NCI-H187 treated with DMSO at 0.1 percent for 48 hours (cell line): ENCODE results near the gene ARRDC1.

Experiments
- DNase-seq: peaks from one replicate; lab custom pipeline; 2025; lab: John Stamatoyannopoulos, UW

Gene ARRDC1

DNA sequence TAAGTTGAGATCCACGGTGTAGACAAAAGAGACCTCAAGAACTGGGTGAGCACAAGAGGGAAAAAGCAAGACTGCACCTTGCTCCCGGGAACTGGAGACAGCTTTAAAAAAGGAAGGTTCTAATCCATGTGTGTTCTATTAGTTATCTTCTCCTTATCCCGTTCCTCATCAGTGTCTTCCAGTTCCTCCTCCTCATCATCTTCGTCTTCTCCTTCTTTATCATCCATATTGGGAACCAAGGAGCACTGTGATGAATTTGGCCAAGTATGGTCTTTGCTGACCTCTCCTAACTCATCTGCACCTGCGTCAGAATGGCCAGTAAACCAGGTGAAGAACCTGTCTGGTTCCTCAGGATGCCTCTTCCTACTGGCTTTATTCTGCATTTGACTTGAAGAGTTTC is 35.4 kb downstream of the ARRDC1 start:
- no peak for DNase-seq

DNA sequence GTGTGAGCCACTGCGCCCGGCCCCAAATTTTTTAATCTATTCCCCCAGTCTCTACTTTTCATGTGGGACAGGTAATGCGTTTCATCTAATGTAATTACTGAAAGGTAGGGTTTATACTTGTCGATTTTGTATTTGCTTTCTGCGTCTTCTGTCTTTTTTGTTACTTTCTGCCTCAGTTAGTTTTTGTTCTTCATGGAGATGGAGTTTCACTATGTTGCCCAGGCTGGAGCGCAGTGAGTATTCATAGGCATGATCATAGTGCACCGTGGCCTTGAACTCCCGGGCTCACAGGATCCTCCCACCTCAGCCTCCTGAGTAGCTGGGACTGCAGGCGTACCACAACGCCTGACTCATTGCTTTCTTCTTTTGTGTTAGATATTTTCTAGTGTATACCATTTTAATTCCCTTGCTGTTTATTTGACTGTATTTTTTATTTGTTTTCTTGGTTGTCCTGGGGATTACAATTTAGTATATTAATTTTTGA is 36.7 kb downstream of the ARRDC1 start:
- DNase-seq, result no peak

DNA sequence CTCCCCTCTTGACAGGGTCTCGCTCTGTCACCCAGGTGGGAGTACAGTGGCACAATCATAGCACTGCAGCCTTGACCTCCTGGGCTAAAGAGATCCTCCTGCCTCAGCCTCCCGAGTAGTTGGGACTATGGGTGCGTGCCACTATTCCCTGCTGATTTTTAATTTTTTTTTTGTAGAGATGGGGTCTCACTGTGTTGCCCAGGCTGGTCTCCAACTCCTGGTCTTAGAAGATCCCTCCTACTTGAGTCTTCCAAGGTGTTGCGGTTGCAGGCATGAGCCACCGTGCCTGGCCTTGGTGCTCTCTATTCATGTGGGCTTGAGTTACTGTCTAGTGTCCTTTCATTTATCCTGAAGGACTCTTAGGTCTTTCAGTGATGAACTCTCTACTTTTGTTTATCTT is 37.4 kb downstream of the ARRDC1 start:
- no peak for DNase-seq

DNA sequence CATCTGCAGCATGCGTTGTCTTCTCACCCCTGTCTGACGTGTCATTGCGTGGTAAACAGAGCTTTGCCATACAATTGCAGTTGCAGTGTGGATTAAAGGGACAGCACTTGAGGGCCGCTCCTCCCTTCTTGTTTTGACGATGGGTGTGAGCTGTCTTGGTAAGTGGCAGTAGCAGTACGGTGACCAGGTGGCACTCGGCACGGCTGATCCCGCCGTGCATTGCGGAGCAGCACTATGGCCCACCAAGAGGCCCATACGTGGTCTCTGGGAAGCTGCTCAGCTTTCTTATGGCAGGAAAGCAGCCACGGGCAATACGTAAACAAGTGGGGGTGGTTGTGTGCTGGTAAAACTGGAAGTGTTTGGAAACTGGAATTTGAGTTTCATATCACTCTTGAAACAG is 38.4 kb downstream of the ARRDC1 start:
- DNase-seq, result no peak

DNA sequence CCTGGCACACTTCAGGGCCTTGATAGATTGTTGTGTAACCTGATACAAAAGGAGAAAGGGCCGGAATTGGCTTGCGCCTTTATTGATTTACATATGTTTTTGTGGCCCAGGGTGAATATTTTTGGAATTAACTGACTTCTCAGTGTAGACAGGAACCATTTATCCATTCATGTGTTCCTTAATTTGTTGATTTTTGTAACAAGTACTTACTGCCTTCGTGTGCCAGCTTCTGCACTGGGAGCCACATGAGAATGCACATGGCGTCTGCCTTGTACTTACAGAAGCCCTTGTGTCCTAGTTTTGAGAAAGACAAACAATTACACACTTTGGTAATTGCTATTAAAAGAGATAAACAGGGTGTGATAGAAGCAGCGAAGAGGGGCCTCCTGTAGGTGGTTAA is 39.7 kb downstream of the ARRDC1 start:
- DNase-seq, result no peak

DNA sequence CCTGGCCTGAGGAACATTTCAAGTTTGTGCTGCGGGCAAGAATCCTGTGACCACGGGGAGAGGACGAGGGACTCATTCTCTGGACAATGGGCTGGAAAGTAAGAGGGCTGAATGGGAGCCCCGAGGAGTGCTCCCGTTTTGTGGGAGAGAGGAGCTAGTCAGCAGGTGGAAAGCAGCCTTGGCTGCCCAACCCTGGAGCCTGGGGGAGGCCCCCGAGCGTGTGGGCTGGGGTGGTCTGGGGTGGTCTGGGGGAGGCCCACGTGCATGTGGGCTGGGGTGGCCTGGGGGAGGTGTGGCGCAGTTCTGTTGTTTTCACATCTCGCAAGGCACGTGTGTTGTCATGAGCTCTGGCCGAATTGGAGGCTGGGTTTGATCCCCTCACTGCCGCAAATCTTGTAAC is 40.9 kb downstream of the ARRDC1 start:
- no peak for DNase-seq

DNA sequence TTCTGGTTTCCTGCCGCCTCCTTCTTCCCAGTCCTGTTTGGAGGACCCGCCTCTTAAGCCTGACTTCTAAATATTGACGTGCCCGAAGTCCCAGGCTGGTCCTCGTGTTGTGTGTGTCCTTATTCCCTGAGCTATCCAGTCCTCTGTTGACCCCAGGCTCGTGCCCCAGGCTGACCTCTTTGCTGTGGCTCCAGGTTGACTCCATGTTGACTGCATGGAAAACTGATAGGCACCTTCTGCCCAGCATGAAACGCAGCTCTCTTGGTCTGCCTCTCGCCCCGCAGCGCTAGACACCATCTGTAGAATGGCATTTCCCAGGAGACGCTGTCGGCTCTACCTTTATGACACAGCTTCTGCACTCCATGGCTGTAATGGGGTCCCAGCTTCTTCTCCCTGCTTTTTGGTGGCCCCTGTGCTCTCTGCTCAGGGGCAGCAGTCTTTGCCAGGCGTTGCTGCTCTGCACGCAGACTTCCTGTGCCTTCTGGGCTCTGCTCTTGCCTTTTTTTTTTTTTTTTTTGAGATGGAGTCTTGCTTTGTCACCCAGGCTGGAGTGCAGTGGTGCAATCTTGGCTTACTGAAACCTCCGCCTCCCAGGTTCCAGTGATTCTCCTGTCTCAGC is 41.7 kb downstream of the ARRDC1 start:
- no peak for DNase-seq

DNA sequence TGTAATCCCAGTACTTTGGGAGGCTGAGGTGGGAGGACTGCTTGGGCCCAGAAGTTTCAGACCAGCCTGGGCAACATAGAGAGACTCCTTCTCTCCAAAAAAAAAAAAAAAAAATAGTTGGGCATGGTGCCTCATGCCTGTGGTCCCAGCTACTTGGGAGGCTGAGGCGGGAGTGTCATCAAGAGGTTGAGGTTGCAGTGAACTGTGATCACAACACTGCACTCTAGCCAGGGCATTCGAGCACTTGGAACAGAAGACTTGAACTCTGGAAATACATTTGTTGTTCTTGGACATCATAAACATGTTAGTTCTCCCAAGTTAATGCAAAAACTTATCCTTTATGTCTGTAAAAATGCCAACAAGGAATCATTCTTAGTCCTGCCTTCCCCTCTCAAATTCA is 42.9 kb downstream of the ARRDC1 start:
- no peak for DNase-seq

DNA sequence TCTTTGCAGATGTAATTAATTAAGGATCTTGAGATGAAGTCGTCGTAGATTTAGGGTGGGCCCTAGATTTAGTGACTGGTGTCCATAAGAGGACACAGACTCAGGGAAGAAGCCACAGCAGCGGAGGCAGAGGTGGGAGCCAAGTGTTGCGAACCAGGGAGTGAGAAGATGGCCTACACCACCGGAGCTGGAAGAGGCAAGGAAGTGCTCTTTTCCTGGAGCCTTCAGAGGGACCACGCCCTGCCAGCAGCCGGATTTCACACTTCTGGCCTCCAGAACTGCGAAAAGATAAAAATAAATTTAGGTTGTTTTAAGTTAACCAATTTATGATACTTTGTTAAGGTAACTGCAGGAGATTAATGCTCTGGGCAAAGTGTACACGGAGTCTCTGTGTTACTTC is 44.1 kb downstream of the ARRDC1 start:
- DNase-seq, result no peak

DNA sequence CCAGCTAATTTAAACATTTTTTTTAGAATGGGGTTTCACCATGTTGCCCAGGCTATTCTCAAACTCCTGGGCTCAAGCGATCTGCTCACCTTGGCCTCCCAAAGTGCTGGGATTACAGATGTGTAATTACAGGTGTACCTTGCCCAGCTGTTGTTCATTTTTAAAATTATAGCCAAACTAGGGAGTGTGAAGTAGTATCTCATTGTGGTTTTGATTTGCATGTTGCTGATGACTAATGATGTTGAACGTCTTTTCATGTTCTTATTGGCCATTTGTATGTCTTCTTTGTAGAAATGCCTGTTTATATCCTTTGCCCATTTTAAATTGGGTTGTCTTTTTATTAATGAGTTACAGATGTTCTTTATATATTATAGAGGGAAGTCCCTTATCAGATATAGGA is 44.8 kb downstream of the ARRDC1 start:
- no peak for DNase-seq

DNA sequence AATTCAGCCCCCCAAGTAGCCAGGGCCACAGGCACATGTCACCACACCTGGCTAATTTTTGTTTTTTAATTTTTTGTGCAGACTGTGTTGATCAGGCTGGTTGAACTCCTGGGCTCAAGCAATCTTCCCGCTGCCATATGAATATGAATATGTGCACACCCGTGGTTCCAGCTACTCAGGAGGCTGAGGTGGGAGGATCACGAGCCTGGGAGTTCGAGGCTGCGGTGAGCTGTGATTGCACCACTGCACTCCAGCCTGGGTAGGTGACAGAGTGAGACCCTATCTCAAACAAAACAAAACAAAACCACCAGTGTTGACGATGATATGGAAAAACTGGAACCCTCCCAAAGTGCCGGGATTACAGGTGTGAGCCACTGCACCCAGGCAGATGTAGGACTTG is 45.3 kb downstream of the ARRDC1 start:
- DNase-seq, result no peak

DNA sequence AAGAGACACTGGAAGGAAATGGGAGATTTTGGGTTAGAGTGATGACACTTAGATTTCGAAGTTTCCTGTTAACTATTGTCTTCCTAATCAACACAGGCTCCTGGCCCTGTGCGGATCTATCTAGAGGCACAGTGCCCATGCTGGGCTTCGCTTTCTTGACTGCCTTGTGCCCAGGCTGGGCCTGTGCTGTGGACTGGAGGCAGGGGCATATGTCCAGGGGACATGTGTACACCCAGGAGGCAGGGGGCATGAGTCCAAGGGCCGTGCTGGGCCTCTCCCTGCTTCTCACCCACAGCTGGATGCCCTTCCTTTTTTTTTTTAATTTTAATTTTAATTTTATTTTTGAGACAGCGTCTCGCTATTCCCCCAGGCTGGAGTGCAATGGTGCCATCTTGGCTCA is 50.9 kb downstream of the ARRDC1 start:
- no peak for DNase-seq

DNA sequence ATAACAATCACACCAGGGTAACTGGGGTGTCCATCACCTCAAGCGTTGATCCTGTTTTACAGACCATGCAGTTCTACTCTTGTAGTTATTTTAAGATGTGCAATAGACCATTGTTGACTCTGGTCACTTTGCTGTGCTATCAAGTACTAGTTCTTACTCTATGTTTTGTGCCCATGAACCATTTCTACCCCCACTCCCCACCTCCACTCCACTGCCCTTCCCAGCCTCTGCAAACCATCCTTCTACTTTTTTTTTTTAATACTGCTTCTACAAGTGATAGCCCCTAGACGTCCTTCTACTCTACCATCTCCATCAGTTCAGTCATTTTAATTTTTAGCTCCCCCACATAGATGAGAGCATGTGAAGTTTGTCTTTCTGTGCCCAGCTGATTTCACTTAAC is 52.1 kb downstream of the ARRDC1 start:
- DNase-seq, result no peak

DNA sequence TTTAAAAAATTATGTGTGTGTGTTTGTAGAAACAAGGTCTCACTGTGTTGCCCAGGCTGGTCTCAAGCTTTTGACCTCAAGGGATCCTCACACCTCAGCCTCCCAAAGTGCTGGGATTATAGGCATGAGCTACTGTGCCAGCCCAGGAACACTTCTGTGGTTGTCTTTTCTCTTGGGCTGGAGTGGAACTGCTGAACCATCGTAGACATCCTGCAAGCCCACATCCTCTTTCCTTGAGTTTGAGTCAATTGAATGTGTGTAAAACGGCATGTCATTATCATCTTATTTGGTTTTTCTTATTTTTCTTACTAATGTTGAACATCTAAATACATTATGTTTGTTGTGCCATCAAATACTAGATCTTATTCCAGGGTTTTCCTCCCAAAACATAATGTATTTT is 53.3 kb downstream of the ARRDC1 start:
- no peak for DNase-seq

DNA sequence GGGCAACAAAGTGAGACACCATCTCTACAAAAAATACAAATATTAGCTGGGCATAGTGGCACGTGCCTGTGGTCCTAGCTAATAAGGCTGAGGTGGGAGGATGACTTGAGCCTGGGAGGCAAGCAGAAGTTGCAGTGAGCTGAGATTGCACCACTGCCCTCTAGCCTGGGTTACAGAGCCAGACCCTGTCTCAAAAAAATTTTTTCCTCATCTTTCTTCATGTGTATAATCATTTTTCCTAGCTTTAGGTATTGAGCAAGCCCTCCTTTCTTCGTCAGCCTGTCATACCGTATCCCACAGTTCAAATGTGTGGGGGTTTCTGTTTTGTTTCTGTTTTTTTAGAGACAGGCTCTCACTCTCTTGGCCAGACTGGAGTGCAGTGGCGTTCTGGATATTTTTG is 54.7 kb downstream of the ARRDC1 start:
- DNase-seq, result no peak

DNA sequence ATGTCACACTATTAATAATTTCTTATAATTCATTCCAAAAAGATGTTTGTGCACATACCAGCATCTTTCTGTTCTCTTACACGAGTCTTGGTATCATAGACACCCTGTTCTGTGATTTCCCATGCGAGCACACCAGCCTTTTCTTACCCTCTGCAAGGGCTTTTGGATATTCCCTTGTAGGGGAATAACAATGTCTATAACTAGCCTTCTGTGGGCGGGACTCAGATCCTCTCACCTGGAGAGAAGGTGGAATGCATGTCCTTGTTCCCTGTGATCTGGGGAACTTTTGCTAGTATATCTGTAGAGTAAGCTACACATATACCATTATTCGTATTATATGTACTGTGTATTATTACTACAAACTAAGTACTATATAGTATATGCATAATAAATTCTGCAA is 58.1 kb downstream of the ARRDC1 start:
- DNase-seq, result no peak

DNA sequence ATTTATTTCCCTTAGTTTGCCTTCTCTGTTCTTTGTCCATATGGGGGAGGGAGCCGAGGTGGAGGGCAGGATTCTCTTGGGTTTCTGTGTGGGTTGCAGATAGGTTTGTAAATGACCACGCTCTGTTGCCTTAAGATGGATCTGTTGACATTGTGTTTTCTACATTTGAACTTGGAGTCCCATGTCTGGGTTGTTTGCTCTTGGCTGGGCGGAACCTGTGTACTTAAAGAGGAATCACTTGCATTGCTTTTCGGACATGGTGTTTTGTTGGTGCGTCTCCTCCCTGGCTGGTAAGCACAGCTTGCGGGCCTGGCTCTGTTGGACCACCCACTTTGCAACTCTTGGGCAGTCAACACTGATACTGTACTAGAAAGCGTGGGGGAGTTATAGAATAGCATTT is 59.2 kb downstream of the ARRDC1 start:
- DNase-seq, result peak; percentile 22
